ENCODE measurements around the gene NUP188. TPM values are rescaled to one million over a fixed set of nuclear protein-coding genes. Genes with fewer than 3 reads are reported as not detected.

Gene NUP188
- total and polyA plus RNA-seq, 2 donors (not counting 1 experiment from before 2014, with no cell fraction given): 28.8 to 31.4 TPM

DNA sequence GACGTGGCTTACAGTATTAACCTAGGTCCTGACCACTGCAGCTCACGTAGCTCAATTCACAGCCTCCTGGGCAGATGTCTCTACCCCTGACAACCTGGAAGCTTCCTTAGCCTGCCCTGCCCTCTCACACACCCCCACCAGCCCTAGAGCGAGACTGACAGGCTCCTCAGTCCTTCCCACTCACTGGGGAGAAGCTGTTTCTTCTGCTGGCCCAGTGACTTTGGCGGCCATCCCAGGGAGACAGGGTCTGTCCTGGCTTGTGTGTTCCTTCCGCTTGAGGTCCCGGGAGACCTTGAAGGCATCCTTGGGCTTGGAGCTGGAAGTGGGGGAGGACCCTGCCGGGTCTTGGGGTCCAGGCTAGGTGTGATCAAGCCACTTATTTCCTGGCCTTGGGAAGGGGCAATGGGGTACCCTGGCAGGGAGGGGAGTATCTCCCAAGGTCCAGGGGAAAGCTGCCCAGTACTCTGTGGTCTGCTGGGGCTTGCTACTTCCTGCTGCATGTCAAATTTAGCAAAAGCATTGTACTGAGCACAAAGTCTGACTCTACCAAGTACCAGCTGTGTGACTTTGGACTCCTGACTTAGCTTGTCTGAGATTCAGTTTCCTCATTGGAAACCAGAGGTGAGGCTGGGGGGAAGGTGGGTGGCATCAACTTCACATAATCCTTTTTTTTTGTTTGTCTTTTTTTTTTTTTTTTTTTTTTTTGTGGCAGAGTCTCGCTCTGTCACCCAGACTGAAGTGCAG lies 90.8 kb downstream of the NUP188 start:
- Histone ChIP-seq H3K4me3 (replicated peaks in 1 of 4; ENCODE audit: control extremely low read depth in 1 of 4, insufficient read depth in 1 of 4, low read depth in 3 of 4, low read length in 4 of 4) (peak overlapping the region; percentile 77 to 95 (median 81)), H3K4me2 (ENCODE audit: extremely low read depth, insufficient read depth, low read length) (peak overlapping the region; percentile 94)
- DNase-seq (ENCODE audit: low read depth in 2 of 2): no peak

GRCh38 chr9:129040113-129040643 lies 92.7 kb downstream of the NUP188 start:
- H2AFZ ChIP-seq (ENCODE audit: low read length): no peak overlapping the region
- DNase-seq (ENCODE audit: low read depth in 2 of 2): no peak
- H3K4me1 ChIP-seq (ENCODE audit: control insufficient read depth, extremely low read depth, insufficient read depth, low read length): peaks cover 9% of the 10 kb centered on the region
- H4K20me1 ChIP-seq (ENCODE audit: control insufficient read depth, extremely low read depth, insufficient read depth, low read length): no peaks in the 10 kb centered on the region
- no peaks in the 10 kb centered on the region for H3K9me3 ChIP-seq (ENCODE audit: control insufficient read depth, insufficient read depth, low read depth, low read length)
- TF ChIP-seq, protein P1, sequence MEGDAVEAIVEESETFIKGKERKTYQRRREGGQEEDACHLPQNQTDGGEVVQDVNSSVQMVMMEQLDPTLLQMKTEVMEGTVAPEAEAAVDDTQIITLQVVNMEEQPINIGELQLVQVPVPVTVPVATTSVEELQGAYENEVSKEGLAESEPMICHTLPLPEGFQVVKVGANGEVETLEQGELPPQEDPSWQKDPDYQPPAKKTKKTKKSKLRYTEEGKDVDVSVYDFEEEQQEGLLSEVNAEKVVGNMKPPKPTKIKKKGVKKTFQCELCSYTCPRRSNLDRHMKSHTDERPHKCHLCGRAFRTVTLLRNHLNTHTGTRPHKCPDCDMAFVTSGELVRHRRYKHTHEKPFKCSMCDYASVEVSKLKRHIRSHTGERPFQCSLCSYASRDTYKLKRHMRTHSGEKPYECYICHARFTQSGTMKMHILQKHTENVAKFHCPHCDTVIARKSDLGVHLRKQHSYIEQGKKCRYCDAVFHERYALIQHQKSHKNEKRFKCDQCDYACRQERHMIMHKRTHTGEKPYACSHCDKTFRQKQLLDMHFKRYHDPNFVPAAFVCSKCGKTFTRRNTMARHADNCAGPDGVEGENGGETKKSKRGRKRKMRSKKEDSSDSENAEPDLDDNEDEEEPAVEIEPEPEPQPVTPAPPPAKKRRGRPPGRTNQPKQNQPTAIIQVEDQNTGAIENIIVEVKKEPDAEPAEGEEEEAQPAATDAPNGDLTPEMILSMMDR (conservative IDR thresholded peaks at IDR 0.05 in 1 of 2, IDR thresholded peaks at IDR 0.05 in 1 of 2; ENCODE audit: low read depth in 1 of 2, low read length in 2 of 2): no peak
- H3K79me2 ChIP-seq (ENCODE audit: control insufficient read depth, insufficient read depth, low read length): peaks cover 13% of the 10 kb centered on the region
- no peak overlapping the region for H3K4me2 ChIP-seq (ENCODE audit: extremely low read depth, insufficient read depth, low read length)
- H3K9ac ChIP-seq (ENCODE audit: insufficient read depth, low read length): no peak overlapping the region
- H3K27ac ChIP-seq (ENCODE audit: insufficient read depth, low read length): no peak overlapping the region
- no peak overlapping the region for H3K4me3 ChIP-seq (replicated peaks in 1 of 4; ENCODE audit: control extremely low read depth in 1 of 4, insufficient read depth in 1 of 4, low read depth in 3 of 4, low read length in 4 of 4)
- no peaks in the 10 kb centered on the region for H3K27me3 ChIP-seq (ENCODE audit: control insufficient read depth, insufficient read depth, low read length)
- H3K36me3 ChIP-seq (ENCODE audit: control insufficient read depth, insufficient read depth, low read length): peaks cover 8% of the 10 kb centered on the region

More for the DNA sequence above, 90.8 kb downstream of the NUP188 start:
- peak overlapping the region; percentile 17 for H3K27ac ChIP-seq (ENCODE audit: insufficient read depth, low read length)
- no peak overlapping the region for H2AFZ ChIP-seq (ENCODE audit: low read length)
- no peaks in the 10 kb centered on the region for H4K20me1 ChIP-seq (ENCODE audit: control insufficient read depth, extremely low read depth, insufficient read depth, low read length)
- H3K4me1 ChIP-seq (ENCODE audit: control insufficient read depth, extremely low read depth, insufficient read depth, low read length): peaks cover 9% of the 10 kb centered on the region
- H3K27me3 ChIP-seq (ENCODE audit: control insufficient read depth, insufficient read depth, low read length): no peaks in the 10 kb centered on the region
- peak overlapping the region; percentile 13 for H3K9ac ChIP-seq (ENCODE audit: insufficient read depth, low read length)
- no peak for TF ChIP-seq EZH2 (IDR thresholded peaks at IDR 0.05; ENCODE audit: low read length, missing control alignments)
- TF ChIP-seq, protein P1 (conservative IDR thresholded peaks at IDR 0.05 in 1 of 2, IDR thresholded peaks at IDR 0.05 in 1 of 2; ENCODE audit: low read depth in 1 of 2, low read length in 2 of 2): no peak
- H3K9me3 ChIP-seq (ENCODE audit: control insufficient read depth, insufficient read depth, low read depth, low read length): no peaks in the 10 kb centered on the region
- peaks cover 8% of the 10 kb centered on the region for H3K36me3 ChIP-seq (ENCODE audit: control insufficient read depth, insufficient read depth, low read length)
- peaks cover 13% of the 10 kb centered on the region for H3K79me2 ChIP-seq (ENCODE audit: control insufficient read depth, insufficient read depth, low read length)

DNA sequence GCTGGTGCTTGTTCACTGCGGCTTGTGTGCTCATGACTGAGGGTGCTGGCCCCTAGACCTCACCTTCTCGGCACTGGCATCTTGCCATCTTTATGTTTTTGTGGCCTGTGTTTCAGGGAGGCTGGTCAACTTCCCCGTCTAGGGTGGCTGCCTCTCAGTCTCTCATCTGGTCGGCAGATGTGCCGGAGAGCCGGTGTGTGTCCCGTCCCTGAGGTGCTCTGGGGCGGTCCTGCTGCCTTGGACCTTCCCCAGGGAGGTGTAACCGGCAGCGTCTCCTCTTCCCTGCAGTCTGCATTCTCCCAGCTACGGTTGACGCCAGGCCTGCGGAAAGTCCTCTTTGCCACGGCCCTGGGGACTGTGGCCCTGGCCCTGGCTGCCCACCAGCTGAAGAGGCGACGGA lies 94.5 kb downstream of the NUP188 start:
- Histone ChIP-seq H3K27me3 (ENCODE audit: control insufficient read depth, insufficient read depth, low read length) (no peaks in the 10 kb centered on the region), H3K79me2 (ENCODE audit: control insufficient read depth, insufficient read depth, low read length) (peaks cover 12% of the 10 kb centered on the region), H2AFZ (ENCODE audit: low read length) (no peak overlapping the region), H3K4me3 (replicated peaks in 1 of 4; ENCODE audit: control extremely low read depth in 1 of 4, insufficient read depth in 1 of 4, low read depth in 3 of 4, low read length in 4 of 4) (no peak overlapping the region), H4K20me1 (ENCODE audit: control insufficient read depth, extremely low read depth, insufficient read depth, low read length) (no peaks in the 10 kb centered on the region), H3K27ac (ENCODE audit: insufficient read depth, low read length) (no peak overlapping the region), H3K4me2 (ENCODE audit: extremely low read depth, insufficient read depth, low read length) (no peak overlapping the region), H3K36me3 (ENCODE audit: control insufficient read depth, insufficient read depth, low read length) (peaks cover 8% of the 10 kb centered on the region), H3K9ac (ENCODE audit: insufficient read depth, low read length) (no peak overlapping the region), H3K9me3 (ENCODE audit: control insufficient read depth, insufficient read depth, low read depth, low read length) (no peaks in the 10 kb centered on the region), H3K4me1 (ENCODE audit: control insufficient read depth, extremely low read depth, insufficient read depth, low read length) (peaks cover 9% of the 10 kb centered on the region)
- TF ChIP-seq, protein P1 (conservative IDR thresholded peaks at IDR 0.05 in 1 of 2, IDR thresholded peaks at IDR 0.05 in 1 of 2; ENCODE audit: low read depth in 1 of 2, low read length in 2 of 2): no peak
- no peak for TF ChIP-seq EZH2 (IDR thresholded peaks at IDR 0.05; ENCODE audit: low read length, missing control alignments)
- DNase-seq (ENCODE audit: low read depth in 2 of 2): no peak
